HG03342 (cell line): ENCODE results near the gene TCEA2.

Source experiments
- ATAC-seq: cut with Tn5 transposase; IDR thresholded peaks from one replicate; pipeline ENCODE4 v1.9.1; 2021; ENCODE audit warnings: mild to moderate bottlenecking, moderate library complexity; ENCODE audit not compliant: unreplicated experiment

The TCEA2 gene

GRCh38 chr20:64091340-64091739, 28.3 kb downstream of the TCEA2 start:
- no peak for ATAC-seq

DNA sequence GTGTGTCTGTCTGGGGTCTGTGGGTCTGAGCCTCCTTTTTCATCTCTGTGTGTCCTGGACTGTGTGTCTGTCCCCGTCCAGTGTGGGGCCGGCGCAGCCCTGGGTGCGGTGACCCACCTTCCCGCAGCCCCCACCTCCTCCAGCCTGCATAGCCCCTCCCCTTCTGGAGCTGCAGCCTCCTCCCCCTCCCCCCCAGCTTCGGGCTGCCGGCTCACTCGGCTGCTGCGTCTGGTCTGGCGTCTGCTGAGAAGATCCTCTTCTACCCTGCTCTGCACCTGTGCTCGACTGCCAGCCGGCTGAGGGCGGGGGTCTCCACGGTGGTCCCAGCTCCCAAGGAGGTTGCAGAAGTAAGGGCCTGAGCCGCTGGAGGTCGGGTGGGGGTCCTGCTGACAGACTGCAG, 28.8 kb downstream of the TCEA2 start:
- ATAC-seq, result no peak

DNA sequence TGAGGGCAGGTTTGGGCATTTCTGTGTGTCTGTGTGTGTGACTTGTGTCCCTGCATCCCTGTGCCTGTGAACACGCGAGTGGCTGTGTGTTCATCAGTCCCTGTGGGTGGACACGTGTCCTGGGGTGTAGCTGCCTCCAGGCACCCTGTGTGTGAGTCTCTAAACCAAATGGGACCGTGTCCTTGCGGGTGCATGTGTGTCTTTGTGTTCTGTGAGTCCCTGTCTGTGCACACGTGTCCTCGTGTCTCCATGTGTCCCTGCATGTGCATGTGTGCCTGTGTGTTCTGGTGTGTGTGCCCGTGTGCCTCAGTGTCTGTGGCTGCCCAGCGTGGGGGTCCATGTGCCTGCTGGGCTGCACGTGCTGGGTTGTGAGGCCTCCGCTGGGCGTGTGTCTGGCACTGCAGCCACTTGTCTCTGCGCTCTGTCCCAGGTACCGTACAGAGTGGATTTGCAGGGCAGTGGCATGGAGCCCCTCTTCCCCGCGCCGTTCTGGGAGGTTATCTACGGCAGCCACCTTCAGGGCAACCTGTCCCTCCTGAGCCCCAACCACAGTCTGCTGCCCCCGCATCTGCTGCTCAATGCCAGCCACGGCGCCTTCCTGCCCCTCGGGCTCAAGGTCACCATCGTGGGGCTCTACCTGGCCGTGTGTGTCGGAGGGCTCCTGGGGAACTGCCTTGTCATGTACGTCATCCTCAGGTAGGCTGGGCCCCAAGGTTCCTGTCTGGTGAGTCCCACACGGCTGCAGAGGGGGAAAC, 29.4 kb downstream of the TCEA2 start:
- no peak for ATAC-seq

GRCh38 chr20:64093013-64093503, 30.1 kb downstream of the TCEA2 start:
- no peak for ATAC-seq

DNA sequence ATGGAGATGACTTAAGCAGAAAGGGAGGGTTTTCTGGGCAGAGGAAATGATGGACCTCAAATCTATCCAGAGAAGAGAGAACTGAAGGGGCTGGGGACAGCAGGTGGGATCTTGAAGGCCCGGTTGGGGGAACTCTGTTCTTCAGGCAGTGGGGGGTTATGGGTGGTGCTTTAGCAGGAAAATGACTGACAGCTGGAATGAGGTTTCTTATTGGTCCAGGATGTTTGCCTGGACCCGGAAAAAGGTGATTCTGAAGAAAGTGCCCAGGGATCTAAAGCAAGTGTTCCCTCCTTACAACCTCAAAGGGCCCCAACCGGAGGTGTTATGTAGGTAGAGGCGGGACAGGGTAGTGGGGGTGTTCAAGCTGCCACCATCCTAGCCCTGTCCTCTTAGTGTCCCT, 32.5 kb downstream of the TCEA2 start:
- no peak for ATAC-seq

DNA sequence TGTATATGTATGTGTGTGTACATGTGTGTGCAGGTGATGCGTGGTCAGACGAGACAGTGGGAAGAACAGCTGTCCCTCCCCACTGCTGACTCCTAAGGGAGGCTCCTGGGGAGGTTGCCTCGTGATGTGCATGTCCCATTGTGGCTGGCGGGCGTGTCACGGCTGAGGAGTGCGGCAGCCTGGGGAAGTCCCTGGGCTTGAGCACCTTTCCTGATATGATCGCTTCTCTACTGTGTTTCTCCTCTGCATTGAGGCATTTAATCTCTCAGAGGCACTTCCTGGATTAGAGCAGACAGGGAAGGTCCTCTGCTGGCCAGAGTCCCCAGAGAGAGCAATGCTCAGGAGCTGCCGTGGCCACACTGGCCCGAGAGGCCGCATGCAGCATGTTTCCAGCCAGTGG, 32.9 kb downstream of the TCEA2 start:
- ATAC-seq, result no peak

DNA sequence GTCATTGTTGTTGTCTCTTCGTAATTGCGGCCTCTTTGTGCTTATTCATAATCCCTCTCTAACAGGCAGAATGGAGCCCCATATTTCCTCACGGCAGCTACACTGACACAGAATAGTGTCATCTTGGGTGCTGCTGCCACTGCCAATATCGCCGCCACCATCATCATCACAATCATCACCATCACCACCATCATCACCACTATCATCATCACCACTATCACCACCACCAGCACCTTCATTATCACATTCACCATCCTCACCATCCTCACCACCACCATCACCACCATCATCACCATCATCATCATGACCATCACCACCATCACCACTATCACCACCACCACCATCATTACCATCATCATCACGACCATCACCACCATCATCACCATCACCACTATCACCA, 33.5 kb downstream of the TCEA2 start:
- ATAC-seq, result no peak

- ATAC-seq, result no peak
Measured at GRCh38 chr20:64098471-64099013, 35.5 kb downstream of the TCEA2 start.

GRCh38 chr20:64099086-64099786, 36.2 kb downstream of the TCEA2 start:
- no peak for ATAC-seq

- ATAC-seq, result no peak
Measured at GRCh38 chr20:64099880-64100565, 37.0 kb downstream of the TCEA2 start.

- ATAC-seq, result no peak
Measured at GRCh38 chr20:64100566-64100888, 37.5 kb downstream of the TCEA2 start.

DNA sequence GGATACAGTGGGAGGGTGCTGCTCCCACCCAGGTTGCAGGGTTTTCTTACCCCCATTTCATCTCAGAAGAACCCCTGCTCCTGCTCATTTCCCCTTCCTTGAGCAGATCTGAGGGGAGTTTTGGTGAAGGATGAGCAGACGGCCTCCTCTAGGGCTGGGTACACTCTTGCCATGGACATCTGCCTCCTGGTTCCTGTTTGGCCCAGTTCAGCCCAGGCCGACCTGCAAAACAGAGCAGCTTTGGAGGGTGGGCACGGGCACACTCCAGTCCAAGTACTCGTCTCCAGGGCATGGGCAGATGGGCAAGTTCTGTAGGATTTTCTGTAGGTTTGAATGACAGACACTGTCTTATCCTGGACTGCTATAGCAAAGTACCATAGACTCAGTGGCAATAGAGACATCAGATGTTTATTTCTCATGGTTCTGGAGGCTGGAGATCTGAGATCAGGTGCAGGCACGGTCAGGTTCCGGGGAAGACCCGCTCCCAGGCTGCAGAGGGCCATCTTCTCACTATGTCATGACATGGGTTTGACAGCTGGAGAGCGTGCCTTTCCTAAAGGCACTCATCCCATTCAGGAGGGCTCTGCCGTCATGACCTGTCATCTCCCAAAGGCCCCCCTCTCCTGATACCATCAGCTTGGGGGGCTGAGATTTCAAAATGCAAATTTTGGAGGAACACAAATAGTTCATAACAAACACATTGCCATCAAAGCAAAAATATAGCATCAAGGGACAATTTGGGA, 38.1 kb downstream of the TCEA2 start:
- no peak for ATAC-seq

GRCh38 chr20:64101731-64102621, 39.0 kb downstream of the TCEA2 start:
- ATAC-seq, result no peak

DNA sequence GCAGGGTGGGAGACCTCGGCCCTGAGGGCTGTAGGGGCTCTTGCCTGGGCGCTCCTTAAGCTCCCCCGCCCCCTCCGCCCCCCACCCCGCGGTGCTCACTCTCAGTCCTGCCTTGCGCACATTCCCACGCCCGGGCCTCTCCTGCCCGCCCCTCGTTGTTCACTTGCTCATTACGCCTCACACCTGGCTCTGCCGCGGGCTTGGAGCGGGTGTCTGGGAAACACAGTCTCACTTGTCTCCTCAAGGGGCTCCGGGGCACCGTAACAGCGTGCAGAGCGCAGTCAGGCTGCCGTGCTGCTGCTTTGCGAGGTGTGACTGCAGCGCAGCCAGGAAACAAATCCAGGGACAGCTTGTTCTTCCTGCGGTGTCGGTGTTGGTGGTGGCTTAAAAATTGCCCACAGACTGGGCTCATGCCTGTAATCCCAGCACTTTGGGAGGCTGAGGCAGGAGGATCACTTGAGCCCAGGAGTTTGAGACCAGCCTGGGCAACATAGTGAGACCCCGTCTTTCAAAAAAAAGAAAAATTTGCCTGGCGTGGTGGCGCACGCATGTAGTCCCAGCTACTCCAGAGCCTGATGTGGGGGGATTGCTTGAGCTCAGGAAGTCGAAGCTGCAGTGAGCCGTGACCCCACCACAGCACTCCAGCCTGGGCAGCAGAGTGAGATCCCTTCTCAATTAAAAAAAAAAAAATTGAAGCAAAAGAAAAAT, 39.8 kb downstream of the TCEA2 start:
- no peak for ATAC-seq

DNA sequence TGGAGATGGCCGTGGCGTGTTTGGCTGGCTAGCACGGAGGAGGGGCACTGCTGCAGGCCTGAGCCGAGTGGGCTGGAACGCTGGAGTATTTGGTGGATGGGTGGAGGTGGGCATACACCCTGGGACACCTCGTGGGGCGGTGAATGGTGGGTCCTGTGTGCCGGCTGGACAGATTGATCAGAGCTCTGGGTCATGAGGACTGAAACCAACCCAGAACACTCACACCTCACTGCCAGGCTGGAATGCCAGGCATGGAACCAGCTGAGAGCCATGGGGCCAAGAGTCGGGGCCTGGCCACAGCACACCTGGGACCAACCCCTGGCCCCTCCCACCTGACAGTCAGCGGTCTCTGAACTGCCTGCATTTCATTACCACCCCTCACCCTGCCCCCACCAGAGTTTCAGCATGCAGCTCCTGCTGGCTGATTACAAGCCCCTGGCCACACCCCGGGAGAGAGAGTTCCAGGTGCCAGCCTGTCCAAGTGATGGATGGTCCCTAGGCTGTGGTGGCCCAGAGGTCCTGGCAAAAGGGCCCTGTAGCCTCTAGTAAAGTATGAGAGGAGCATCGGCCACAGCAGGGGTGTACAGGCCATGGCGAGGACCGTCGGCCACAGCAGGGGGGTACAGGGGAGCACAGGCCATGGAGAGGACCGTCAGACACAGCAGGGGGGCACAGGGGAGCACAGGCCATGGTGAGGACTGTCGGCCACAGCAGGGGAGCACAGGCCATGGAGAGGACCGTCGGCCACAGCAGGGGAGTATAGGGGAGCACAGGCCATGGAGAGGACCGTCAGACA, 41.1 kb downstream of the TCEA2 start:
- ATAC-seq, result no peak

DNA sequence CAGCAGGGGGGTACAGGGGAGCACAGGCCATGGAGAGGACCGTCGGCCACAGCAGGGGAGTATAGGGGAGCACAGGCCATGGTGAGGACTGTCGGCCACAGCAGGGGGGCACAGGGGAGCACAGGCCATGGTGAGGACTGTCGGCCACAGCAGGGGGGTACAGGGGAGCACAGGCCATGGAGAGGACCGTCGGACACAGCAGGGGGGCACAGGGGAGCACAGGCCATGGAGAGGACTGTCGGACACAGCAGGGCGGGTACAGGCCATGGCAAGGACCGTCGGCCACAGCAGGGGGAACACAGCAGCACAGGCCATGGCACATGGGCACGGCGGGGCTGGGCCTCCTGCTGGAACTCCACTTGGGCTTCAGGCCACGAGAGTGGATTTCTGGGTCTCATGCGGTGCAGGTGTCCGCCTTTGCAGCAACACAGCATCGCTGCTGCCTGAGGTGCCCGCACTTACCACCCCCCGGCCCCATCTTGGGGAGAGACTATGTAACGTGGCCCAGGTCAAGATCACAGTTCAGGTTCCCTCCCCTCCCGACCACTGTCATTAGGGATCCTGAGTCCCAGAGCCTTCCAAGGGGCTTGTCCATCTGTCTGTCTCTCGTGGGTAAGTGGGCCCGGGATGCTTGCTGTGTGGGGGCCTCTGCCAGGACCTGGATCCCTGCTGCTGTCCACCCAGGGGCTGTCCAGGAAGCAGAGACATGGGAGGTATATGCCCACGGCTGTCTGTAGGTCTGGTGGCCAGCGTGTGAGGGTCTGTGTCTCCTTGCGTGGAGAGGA, 41.9 kb downstream of the TCEA2 start:
- ATAC-seq, result no peak

- no peak for ATAC-seq
Measured at GRCh38 chr20:64105846-64106434, 42.9 kb downstream of the TCEA2 start.
